SK-N-SH (cell line): Measurements from ENCODE around the gene ARHGAP23.
"Not testable (repeated sequence)": the region's sequence is repeated elsewhere in the genome, so short reads cannot be mapped to it uniquely, and the experiment has no call there.

Experiments used
- MXI1 ChIP-seq: IDR thresholded peaks from 2 replicates; pipeline ENCODE4 v1.6.1; 2012; ENCODE audit warnings: mild to moderate bottlenecking, low read depth, low read length, improper control_type of control experiment
- POLR2AphosphoS5 ChIP-seq: IDR thresholded peaks from 2 replicates; pipeline ENCODE4 v1.6.1; 2012; ENCODE audit warnings: low read depth, low read length
- RFX5 ChIP-seq: IDR thresholded peaks from 2 replicates; pipeline ENCODE4 v1.6.1; 2012; ENCODE audit warnings: mild to moderate bottlenecking, improper control_type of control experiment, low read length
- TAF1 ChIP-seq: IDR thresholded peaks from 2 replicates; pipeline ENCODE4 v1.6.1; 2012; ENCODE audit warnings: low read depth, mild to moderate bottlenecking, low read length, moderate library complexity, borderline replicate concordance
- TCF12 ChIP-seq: IDR thresholded peaks from 2 replicates; pipeline ENCODE4 v1.4.0; 2012
- YY1 ChIP-seq: IDR thresholded peaks from 2 replicates; pipeline ENCODE4 v1.4.0; 2012; ENCODE audit warnings: low read depth, mild to moderate bottlenecking
- TF ChIP-seq, protein P1 (sequence below): fragments of 200-600 bp; sonication (generic); IDR thresholded peaks from 2 replicates; pipeline ENCODE4 v1.6.1; 2017; ENCODE audit warnings: antibody characterized with exemption, mild to moderate bottlenecking, moderate library complexity

GRCh38 chr17:38478667-38479066, 50.4 kb downstream of the ARHGAP23 start:
- TF ChIP-seq, protein P1, sequence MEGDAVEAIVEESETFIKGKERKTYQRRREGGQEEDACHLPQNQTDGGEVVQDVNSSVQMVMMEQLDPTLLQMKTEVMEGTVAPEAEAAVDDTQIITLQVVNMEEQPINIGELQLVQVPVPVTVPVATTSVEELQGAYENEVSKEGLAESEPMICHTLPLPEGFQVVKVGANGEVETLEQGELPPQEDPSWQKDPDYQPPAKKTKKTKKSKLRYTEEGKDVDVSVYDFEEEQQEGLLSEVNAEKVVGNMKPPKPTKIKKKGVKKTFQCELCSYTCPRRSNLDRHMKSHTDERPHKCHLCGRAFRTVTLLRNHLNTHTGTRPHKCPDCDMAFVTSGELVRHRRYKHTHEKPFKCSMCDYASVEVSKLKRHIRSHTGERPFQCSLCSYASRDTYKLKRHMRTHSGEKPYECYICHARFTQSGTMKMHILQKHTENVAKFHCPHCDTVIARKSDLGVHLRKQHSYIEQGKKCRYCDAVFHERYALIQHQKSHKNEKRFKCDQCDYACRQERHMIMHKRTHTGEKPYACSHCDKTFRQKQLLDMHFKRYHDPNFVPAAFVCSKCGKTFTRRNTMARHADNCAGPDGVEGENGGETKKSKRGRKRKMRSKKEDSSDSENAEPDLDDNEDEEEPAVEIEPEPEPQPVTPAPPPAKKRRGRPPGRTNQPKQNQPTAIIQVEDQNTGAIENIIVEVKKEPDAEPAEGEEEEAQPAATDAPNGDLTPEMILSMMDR = not testable (repeated sequence)
- TF ChIP-seq TAF1, POLR2AphosphoS5, YY1, MXI1, TCF12, RFX5: not testable (repeated sequence)
